Esophagus muscularis mucosa (tissue), 4 donors: ENCODE results near the gene CELF4. TPM values are rescaled to one million over a fixed set of nuclear protein-coding genes. Genes with fewer than 3 reads are reported as not detected.

Experiments used
- DNase-seq: peaks from one replicate; pipeline ENCODE4 v3.0.0-alpha.2; 2017; ENCODE audit errors: extremely low spot score
- H3K27ac ChIP-seq, 4 donors: fragments of 200-600 bp; sonication (generic); replicated peaks in 1 of 4; 1 replicate in 3 of 4; 2 replicates in 1 of 4; pipeline ENCODE4 v1.5.1; 2016 to 2019; ENCODE audit warnings: mild to moderate bottlenecking in 1 of 4
- H3K27me3 ChIP-seq, 4 donors: fragments of 200-600 bp; sonication (generic); one replicate each; pipeline versions ENCODE4 v1.5.1 to v1.6.0; 2016 to 2019
- H3K36me3 ChIP-seq, 4 donors: fragments of 200-600 bp; sonication (generic); one replicate each; pipeline ENCODE4 v1.5.1; 2016 to 2019
- H3K4me1 ChIP-seq, 4 donors: fragments of 200-600 bp; sonication (generic); one replicate each; pipeline ENCODE4 v1.5.1; 2016 to 2019
- H3K4me3 ChIP-seq, 4 donors: fragments of 200-600 bp; sonication (generic); 1 replicate in 2 of 4; 2 replicates in 2 of 4; pipeline ENCODE4 v1.5.1; 2016 to 2019; ENCODE audit warnings: mild to moderate bottlenecking in 4 of 4, moderate library complexity in 1 of 4
- H3K9me3 ChIP-seq, 4 donors: fragments of 200-600 bp; sonication (generic); 1 replicate in 3 of 4; 2 replicates in 1 of 4; pipeline ENCODE4 v1.5.1; 2016 to 2019
- CTCF ChIP-seq, 3 experiments: fragments of 200-600 bp in 2 of 3; fragments of 450-650 bp in 1 of 3; sonication (generic) in 2 of 3; IDR thresholded peaks; one replicate each; pipeline ENCODE4 v1.5.1; 2017 to 2019; ENCODE audit warnings: antibody characterized with exemption in 3 of 3, mild to moderate bottlenecking in 2 of 3, moderate library complexity in 1 of 3
- EP300 ChIP-seq: sonication (generic); formaldehyde crosslinking; IDR thresholded peaks from one replicate; pipeline ENCODE4 v1.6.1; 2017; ENCODE audit warnings: antibody characterized with exemption
- POLR2A ChIP-seq: fragments of 450-650 bp; IDR thresholded peaks from one replicate; pipeline ENCODE4 v1.6.1; 2017; ENCODE audit warnings: antibody characterized with exemption, moderate library complexity, mild to moderate bottlenecking, low read depth
- POLR2AphosphoS5 ChIP-seq, 2 donors: sonication (generic); formaldehyde crosslinking; IDR thresholded peaks; one replicate each; pipeline ENCODE4 v1.6.1; 2017; ENCODE audit warnings: antibody characterized with exemption in 2 of 2
- WGBS: methylation state at CpG from one replicate; pipeline ENCODE4 v1.1.5; 2018; 5-methylcytosine and 5-hydroxymethylcytosine counted together
- intact Hi-C: fragments of 100-400 bp; cut with DNase I; formaldehyde crosslinking; loops from one replicate; pipeline ENCODE4 v1.15.1; 2023
- total RNA-seq, 4 donors: library from RNA; depleted of rRNA; stranded (reverse); fragments of >200 nt; gene quantifications; one replicate each; pipeline versions ENCODE4 v1.1.0 to v1.2.1, GENCODE V29; 2016

Gene CELF4
- total RNA-seq, 4 donors from 2014 or later = 0.86 to 1.8 (median 1.7) TPM

DNA sequence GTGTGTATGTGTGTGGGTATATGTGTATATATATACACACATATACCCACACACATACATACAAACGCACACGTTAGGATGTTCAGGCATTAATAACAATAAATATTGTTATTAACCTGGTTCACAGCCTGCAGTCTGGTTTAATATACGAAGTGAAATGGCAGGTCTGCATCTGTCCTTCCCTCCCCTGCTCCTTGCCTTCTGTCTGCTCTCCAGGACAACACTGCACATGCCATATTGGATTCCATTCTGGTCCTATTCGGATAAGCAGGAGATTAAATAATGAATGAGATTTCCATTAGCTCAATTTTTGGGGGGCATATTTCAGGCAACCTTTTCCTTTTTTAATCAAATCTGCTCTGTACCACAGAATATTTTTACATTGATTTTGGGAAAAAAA is 158.0 kb downstream of the CELF4 start:
- 64% methylated on average over 4 of the region's 4 CpGs for WGBS
- TF ChIP-seq POLR2A = no peak
- TF ChIP-seq POLR2AphosphoS5 (IDR thresholded peaks at IDR 0.05) = no peak
- no peak for TF ChIP-seq CTCF (IDR thresholded peaks at IDR 0.05)
- TF ChIP-seq EP300 = no peak
- Histone ChIP-seq H3K27me3 (no peaks in the 10 kb centered on the region), H3K9me3 (no peaks in the 10 kb centered on the region), H3K36me3 (no peaks in the 10 kb centered on the region), H3K4me3 (no peak overlapping the region), H3K4me1 (peaks cover 6 to 24% (median 21%) of the 10 kb centered on the region in 4 donors), H3K27ac (no peak overlapping the region)
- intact Hi-C loops = no loop called here
- no peak for DNase-seq

DNA sequence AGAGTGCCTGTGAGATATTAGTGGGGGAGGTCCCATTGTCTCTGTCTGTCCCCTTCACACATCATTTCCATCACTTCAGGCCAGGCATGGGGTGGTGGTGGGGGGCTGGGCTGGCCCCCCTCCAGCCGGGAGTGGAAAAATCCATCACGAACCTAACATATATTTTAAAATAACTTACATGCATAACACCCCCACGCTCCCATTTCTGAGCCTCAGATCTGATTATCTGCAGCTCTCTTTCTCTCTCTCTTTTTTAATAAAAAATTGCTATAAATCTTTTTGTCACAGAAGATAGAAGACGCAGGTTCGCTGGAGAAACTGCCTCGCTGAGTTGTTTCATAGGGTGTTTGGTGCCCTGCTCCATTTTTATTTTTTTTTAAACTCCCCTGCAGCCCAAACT is 159.8 kb downstream of the CELF4 start:
- peaks cover 6 to 26% (median 24%) of the 10 kb centered on the region in 4 donors for H3K4me1 ChIP-seq
- H3K36me3 ChIP-seq = no peaks in the 10 kb centered on the region
- H3K27ac ChIP-seq = no peak overlapping the region
- TF ChIP-seq CTCF (IDR thresholded peaks at IDR 0.05) (no peak), EP300 (no peak), POLR2A (no peak), POLR2AphosphoS5 (IDR thresholded peaks at IDR 0.05) (no peak)
- WGBS = 79% methylated on average over 6 of the region's 6 CpGs
- intact Hi-C loops = no loop called here
- no peaks in the 10 kb centered on the region for H3K9me3 ChIP-seq
- no peak for DNase-seq
- no peak overlapping the region for H3K4me3 ChIP-seq
- H3K27me3 ChIP-seq = no peaks in the 10 kb centered on the region

GRCh38 chr18:37405229-37405628 is 160.4 kb downstream of the CELF4 start:
- DNase-seq = no peak

GRCh38 chr18:37403788-37404187 is 161.8 kb downstream of the CELF4 start:
- no peak overlapping the region for H3K27ac ChIP-seq
- peaks cover 6 to 17% (median 14%) of the 10 kb centered on the region in 4 donors for H3K4me1 ChIP-seq
- H3K27me3 ChIP-seq = no peaks in the 10 kb centered on the region
- intact Hi-C loops = no loop called here
- H3K4me3 ChIP-seq = no peak overlapping the region
- H3K36me3 ChIP-seq = no peaks in the 10 kb centered on the region
- WGBS = 86% methylated on average over 3 of the region's 3 CpGs
- TF ChIP-seq POLR2A (no peak), CTCF (IDR thresholded peaks at IDR 0.05) (no peak), EP300 (no peak), POLR2AphosphoS5 (IDR thresholded peaks at IDR 0.05) (no peak)
- H3K9me3 ChIP-seq = no peaks in the 10 kb centered on the region
- no peak for DNase-seq

More at GRCh38 chr18:37405229-37405628, 160.4 kb downstream of the CELF4 start:
- intact Hi-C loops = no loop called here
- 76% methylated on average over 4 of the region's 4 CpGs for WGBS
- H3K36me3 ChIP-seq = no peaks in the 10 kb centered on the region
- TF ChIP-seq EP300 = no peak
- no peak overlapping the region for H3K27ac ChIP-seq
- H3K4me3 ChIP-seq = no peak overlapping the region
- no peaks in the 10 kb centered on the region for H3K27me3 ChIP-seq
- H3K9me3 ChIP-seq = no peaks in the 10 kb centered on the region
- H3K4me1 ChIP-seq = peaks cover 6 to 22% (median 20%) of the 10 kb centered on the region in 4 donors

DNA sequence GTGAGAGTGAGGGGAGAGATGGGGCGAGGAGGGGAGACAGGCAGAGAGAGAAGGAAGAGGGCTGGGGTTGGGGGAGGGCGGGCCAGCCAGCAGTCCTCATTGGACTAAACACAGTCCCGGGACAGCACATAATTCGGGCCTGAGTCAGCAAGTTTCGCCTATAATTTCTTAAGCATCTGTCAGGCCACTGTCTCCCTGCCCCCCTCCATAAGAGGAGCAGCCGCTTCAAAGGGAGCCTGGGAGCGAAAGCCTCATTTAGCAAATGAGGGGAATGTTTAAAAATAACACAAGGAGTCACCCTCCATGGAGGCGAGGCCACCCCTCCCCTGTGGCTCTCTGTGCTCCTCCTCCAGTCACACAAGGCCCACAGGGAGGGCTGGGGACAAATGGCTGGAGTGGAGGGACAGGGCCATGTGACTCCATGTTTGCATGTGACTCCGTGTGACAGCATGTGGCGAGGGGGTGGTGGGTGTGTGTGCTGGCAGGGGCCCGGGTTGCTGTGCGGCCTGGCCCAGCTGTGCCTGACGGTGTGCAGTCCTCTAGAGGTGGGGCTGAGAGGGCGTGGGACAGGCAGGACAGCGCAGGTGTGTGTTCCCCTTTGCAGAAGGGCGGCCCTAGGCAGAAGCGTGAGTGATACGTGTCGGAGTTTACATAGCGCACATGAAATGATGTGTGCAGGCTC is 162.4 kb downstream of the CELF4 start:
- Histone ChIP-seq H3K27ac (peak overlapping the region in 2 of 4 donors; percentile 19 to 34), H3K4me3 (no peak overlapping the region), H3K36me3 (no peaks in the 10 kb centered on the region), H3K9me3 (no peaks in the 10 kb centered on the region), H3K4me1 (peaks cover 6 to 17% (median 14%) of the 10 kb centered on the region in 4 donors), H3K27me3 (no peaks in the 10 kb centered on the region)
- whole genome bisulfite sequencing = 59% methylated on average over 19 of the region's 20 CpGs
- intact Hi-C loops = no loop called here
- TF ChIP-seq POLR2A (no peak), EP300 (no peak), POLR2AphosphoS5 (IDR thresholded peaks at IDR 0.05) (no peak), CTCF (IDR thresholded peaks at IDR 0.05) (no peak)
- DNase-seq = no peak
